Esophagus (tissue), 2 donors: ENCODE measurements around the gene BFSP1. TPM values are rescaled to one million over a fixed set of nuclear protein-coding genes. Genes with fewer than 3 reads are reported as not detected.

Experiments used
- H3K27ac ChIP-seq, 2 donors: one replicate each; pipeline ENCODE4 v1.5.1; 2013; ENCODE audit warnings: low read depth in 2 of 2, mild to moderate bottlenecking in 2 of 2, inconsistent platforms in 1 of 2, low read length in 1 of 2, moderate library complexity in 1 of 2
- H3K27me3 ChIP-seq, 2 donors: one replicate each; pipeline ENCODE4 v1.6.1; 2013; ENCODE audit warnings: low read length in 2 of 2, control low read depth in 1 of 2, mild to moderate bottlenecking in 1 of 2; ENCODE audit not compliant: insufficient read depth in 2 of 2, control insufficient read depth in 1 of 2
- H3K36me3 ChIP-seq, 2 donors: one replicate each; pipeline ENCODE4 v1.6.1; 2013; ENCODE audit warnings: low read length in 1 of 2; ENCODE audit not compliant: control insufficient read depth in 2 of 2, insufficient read depth in 2 of 2
- H3K4me1 ChIP-seq, 2 donors: one replicate each; pipeline ENCODE4 v1.6.1; 2013; ENCODE audit warnings: low read length in 1 of 2; ENCODE audit not compliant: control insufficient read depth in 2 of 2, insufficient read depth in 2 of 2
- H3K4me3 ChIP-seq, 2 donors: one replicate each; pipeline ENCODE4 v1.5.1; 2013; ENCODE audit warnings: low read length in 2 of 2, mild to moderate bottlenecking in 2 of 2, low read depth in 1 of 2, moderate library complexity in 1 of 2
- H3K9me3 ChIP-seq, 2 donors: one replicate each; pipeline ENCODE4 v1.6.1; 2013; ENCODE audit warnings: mild to moderate bottlenecking in 2 of 2, low read depth in 1 of 2, low read length in 1 of 2, moderate library complexity in 1 of 2; ENCODE audit not compliant: control insufficient read depth in 2 of 2, insufficient read depth in 1 of 2
- WGBS, 2 donors: extraction: QIAGEN DNeasy Blood & Tissue Kit; methylation state at CpG; one replicate each; pipeline ENCODE4 v1.1.7; 2013; 5-methylcytosine and 5-hydroxymethylcytosine counted together
- polyA plus RNA-seq, 2 donors: library from polyadenylated mRNA; stranded (reverse); fragments of 200-250 nt; gene quantifications; one replicate each; pipeline ENCODE4 v1.2.3, GENCODE V29; 2013
- donor health status: healthy with polysubstance abuse.
- donor health status: Bipolar disorder and iron deficiency.

The BFSP1 gene
- polyA plus RNA-seq, 2 donors: 0.80 to 1.2 TPM

- H3K9me3 ChIP-seq: no peaks in the 10 kb centered on the region
- H3K27me3 ChIP-seq: no peaks in the 10 kb centered on the region
- no peaks in the 10 kb centered on the region for H3K4me1 ChIP-seq
- no peaks in the 10 kb centered on the region for H3K36me3 ChIP-seq
- H3K27ac ChIP-seq: no peak overlapping the region
- no peak overlapping the region for H3K4me3 ChIP-seq
- 95 to 97% methylated on average over 23 of the region's 23 CpGs for WGBS, 2 donors
These were observed 52.0 kb downstream of the BFSP1 start for GRCh38 chr20:17479063-17479657.

- Histone ChIP-seq H3K4me3 (no peak overlapping the region), H3K9me3 (no peaks in the 10 kb centered on the region), H3K27ac (no peak overlapping the region), H3K36me3 (no peaks in the 10 kb centered on the region), H3K27me3 (no peaks in the 10 kb centered on the region), H3K4me1 (peaks cover 0 to 1% of the 10 kb centered on the region in 2 donors)
- 74 to 81% methylated on average over 6 of the region's 6 CpGs for WGBS, 2 donors
These were observed 57.5 kb downstream of the BFSP1 start for GRCh38 chr20:17473659-17474058.

- Histone ChIP-seq H3K36me3 (no peaks in the 10 kb centered on the region), H3K9me3 (no peaks in the 10 kb centered on the region), H3K27me3 (no peaks in the 10 kb centered on the region), H3K4me3 (no peak overlapping the region), H3K27ac (no peak overlapping the region), H3K4me1 (peaks cover 0 to 1% of the 10 kb centered on the region in 2 donors)
- 77 to 83% methylated on average over 10 of the region's 10 CpGs for WGBS, 2 donors
These were observed 59.5 kb downstream of the BFSP1 start for GRCh38 chr20:17471606-17472187.

- no peak overlapping the region for H3K4me3 ChIP-seq
- no peaks in the 10 kb centered on the region for H3K36me3 ChIP-seq
- H3K27me3 ChIP-seq: no peaks in the 10 kb centered on the region
- no peaks in the 10 kb centered on the region for H3K9me3 ChIP-seq
- WGBS, 2 donors: 90 to 93% methylated on average over 9 of the region's 9 CpGs
- no peak overlapping the region for H3K27ac ChIP-seq
- peaks cover 0 to 1% of the 10 kb centered on the region in 2 donors for H3K4me1 ChIP-seq
These were observed 60.2 kb downstream of the BFSP1 start for GRCh38 chr20:17470973-17471372.

- 92 to 93% methylated on average over 5 of the region's 5 CpGs for WGBS, 2 donors
- no peaks in the 10 kb centered on the region for H3K27me3 ChIP-seq
- H3K36me3 ChIP-seq: no peaks in the 10 kb centered on the region
- H3K4me1 ChIP-seq: peaks cover 0 to 1% of the 10 kb centered on the region in 2 donors
- no peaks in the 10 kb centered on the region for H3K9me3 ChIP-seq
- H3K27ac ChIP-seq: no peak overlapping the region
- no peak overlapping the region for H3K4me3 ChIP-seq
These were observed 60.7 kb downstream of the BFSP1 start for GRCh38 chr20:17470521-17470920.

GRCh38 chr20:17469246-17470030 lies 61.7 kb downstream of the BFSP1 start:
- Histone ChIP-seq H3K4me3 (no peak overlapping the region), H3K36me3 (no peaks in the 10 kb centered on the region), H3K27me3 (no peaks in the 10 kb centered on the region), H3K9me3 (no peaks in the 10 kb centered on the region), H3K4me1 (peaks cover 0 to 1% of the 10 kb centered on the region in 2 donors), H3K27ac (no peak overlapping the region)
- 82 to 83% methylated on average over 7 of the region's 7 CpGs for WGBS, 2 donors

- H3K4me1 ChIP-seq: peaks cover 0 to 1% of the 10 kb centered on the region in 2 donors
- H3K27ac ChIP-seq: no peak overlapping the region
- no peaks in the 10 kb centered on the region for H3K9me3 ChIP-seq
- H3K4me3 ChIP-seq: no peak overlapping the region
- H3K27me3 ChIP-seq: no peaks in the 10 kb centered on the region
- 86 to 88% methylated on average over 24 of the region's 24 CpGs for WGBS, 2 donors
- no peaks in the 10 kb centered on the region for H3K36me3 ChIP-seq
These were observed 62.9 kb downstream of the BFSP1 start for GRCh38 chr20:17468073-17468840.

GRCh38 chr20:17467120-17467655 lies 64.0 kb downstream of the BFSP1 start:
- H3K4me3 ChIP-seq: no peak overlapping the region
- no peaks in the 10 kb centered on the region for H3K36me3 ChIP-seq
- H3K4me1 ChIP-seq: peaks cover 0 to 1% of the 10 kb centered on the region in 2 donors
- 80% methylated on average over 4 of the region's 4 CpGs for WGBS, 2 donors
- H3K9me3 ChIP-seq: no peaks in the 10 kb centered on the region
- no peak overlapping the region for H3K27ac ChIP-seq
- no peaks in the 10 kb centered on the region for H3K27me3 ChIP-seq

GRCh38 chr20:17466641-17467040 lies 64.5 kb downstream of the BFSP1 start:
- WGBS, 2 donors: 77 to 84% methylated on average over 7 of the region's 7 CpGs
- no peaks in the 10 kb centered on the region for H3K36me3 ChIP-seq
- H3K9me3 ChIP-seq: no peaks in the 10 kb centered on the region
- peaks cover 0 to 1% of the 10 kb centered on the region in 2 donors for H3K4me1 ChIP-seq
- no peak overlapping the region for H3K4me3 ChIP-seq
- no peak overlapping the region for H3K27ac ChIP-seq
- H3K27me3 ChIP-seq: no peaks in the 10 kb centered on the region
